Hepatocyte (in vitro differentiated cells): Measurements from ENCODE around the gene BAZ2B. TPM values are rescaled to one million over a fixed set of nuclear protein-coding genes. Genes with fewer than 3 reads are reported as not detected.

Experiments
- DNase-seq: peaks from one replicate; pipeline ENCODE4 v3.0.0-alpha.2; 2016; ENCODE audit warnings: low spot score
- H2AFZ ChIP-seq: fragments of 200-600 bp; sonication (generic); 2 replicates; pipeline ENCODE4 v1.6.0; 2016; ENCODE audit warnings: antibody characterized with exemption, mild to moderate bottlenecking
- H3K27ac ChIP-seq: fragments of 200-600 bp; sonication (generic); 2 replicates; pipeline ENCODE4 v1.5.1; 2016; ENCODE audit warnings: mild to moderate bottlenecking
- H3K27me3 ChIP-seq: fragments of 200-600 bp; sonication (generic); 2 replicates; pipeline ENCODE4 v1.6.1; 2016
- H3K36me3 ChIP-seq: fragments of 200-600 bp; sonication (generic); replicated peaks from 2 replicates; pipeline ENCODE4 v1.5.1; 2016; ENCODE audit warnings: low read depth; ENCODE audit not compliant: insufficient read depth
- H3K4me1 ChIP-seq: fragments of 200-600 bp; sonication (generic); 2 replicates; pipeline ENCODE4 v1.5.1; 2016; ENCODE audit warnings: mild to moderate bottlenecking, moderate library complexity; ENCODE audit not compliant: insufficient read depth
- H3K4me2 ChIP-seq: fragments of 200-600 bp; sonication (generic); 2 replicates; pipeline ENCODE4 v1.6.0; 2016
- H3K4me3 ChIP-seq: fragments of 200-600 bp; sonication (generic); 2 replicates; pipeline ENCODE4 v1.5.1; 2016; ENCODE audit warnings: mild to moderate bottlenecking
- H3K79me2 ChIP-seq: fragments of 200-600 bp; sonication (generic); 2 replicates; pipeline ENCODE4 v1.6.0; 2017; ENCODE audit warnings: mild to moderate bottlenecking
- H3K9me2 ChIP-seq: fragments of 200-600 bp; sonication (generic); replicated peaks from 2 replicates; pipeline ENCODE4 v1.6.0; 2017; ENCODE audit warnings: mild to moderate bottlenecking; ENCODE audit not compliant: insufficient read depth
- H3K9me3 ChIP-seq: fragments of 200-600 bp; sonication (generic); 2 replicates; pipeline ENCODE4 v1.5.1; 2016; ENCODE audit warnings: low read depth, mild to moderate bottlenecking
- H4K20me1 ChIP-seq: fragments of 200-600 bp; sonication (generic); 2 replicates; pipeline ENCODE4 v1.6.0; 2016; ENCODE audit warnings: mild to moderate bottlenecking; ENCODE audit not compliant: insufficient read depth, poor library complexity, severe bottlenecking
- CTCF ChIP-seq: fragments of 200-600 bp; sonication (generic); IDR thresholded peaks from 2 replicates; pipeline ENCODE4 v1.5.1; 2016; ENCODE audit warnings: antibody characterized with exemption, mild to moderate bottlenecking; ENCODE audit not compliant: poor library complexity
- EZH2 ChIP-seq: fragments of 200-600 bp; sonication (generic); IDR thresholded peaks from 2 replicates; pipeline ENCODE4 v1.6.1; 2016; ENCODE audit warnings: antibody characterized with exemption, mild to moderate bottlenecking, borderline replicate concordance
- EZH2phosphoT487 ChIP-seq: fragments of 200-600 bp; sonication (generic); IDR thresholded peaks from one replicate; pipeline ENCODE4 v1.6.1; 2018; ENCODE audit warnings: antibody characterized with exemption, mild to moderate bottlenecking, low read depth, moderate library complexity; ENCODE audit not compliant: unreplicated experiment, severe bottlenecking
- WGBS: methylation state at CpG from one replicate; pipeline ENCODE4 v1.1.6; 2016; ENCODE audit warnings: low lambda C conversion rate; ENCODE audit errors: missing lambda C conversion rate; 5-methylcytosine and 5-hydroxymethylcytosine counted together
- polyA plus RNA-seq: library from polyadenylated mRNA; unstranded; fragments of >200 nt; fragmentation: Nextera tagmentation; extraction: Ambion mirVana; gene quantifications from 2 replicates; pipeline ENCODE4 v1.2.1, GENCODE V29; 2016
- total RNA-seq: library from RNA; depleted of rRNA; stranded (reverse); fragments of >200 nt; gene quantifications from 2 replicates; pipeline ENCODE4 v1.2.3, GENCODE V29; 2014

Gene BAZ2B
- total and polyA plus RNA-seq, 2 experiments from 2014 or later, result 40.7 to 83.3 TPM

- Histone ChIP-seq H3K27ac (no peak overlapping the region), H3K36me3 (no peaks in the 10 kb centered on the region), H3K9me2 (no peaks in the 10 kb centered on the region), H3K79me2 (peaks cover 97% of the 10 kb centered on the region), H2AFZ (no peak overlapping the region), H4K20me1 (peaks cover 12% of the 10 kb centered on the region), H3K4me2 (no peak overlapping the region), H3K27me3 (no peaks in the 10 kb centered on the region), H3K4me3 (no peak overlapping the region), H3K4me1 (no peaks in the 10 kb centered on the region), H3K9me3 (no peaks in the 10 kb centered on the region)
- no peak for DNase-seq
- no peak for TF ChIP-seq CTCF
- TF ChIP-seq EZH2, result no peak
- no peak for TF ChIP-seq EZH2phosphoT487
- 84% methylated on average over 4 of the region's 4 CpGs for WGBS
Measured at GRCh38 chr2:159573294-159573693, 43.1 kb downstream of the BAZ2B start.

- TF ChIP-seq EZH2phosphoT487, result no peak
- no peak for TF ChIP-seq EZH2
- no peak for TF ChIP-seq CTCF
- Histone ChIP-seq H3K9me3 (no peaks in the 10 kb centered on the region), H3K36me3 (no peaks in the 10 kb centered on the region), H3K4me3 (no peak overlapping the region), H3K79me2 (peaks cover 97% of the 10 kb centered on the region), H3K9me2 (no peaks in the 10 kb centered on the region), H3K4me2 (no peak overlapping the region), H3K27me3 (no peaks in the 10 kb centered on the region), H3K4me1 (no peaks in the 10 kb centered on the region), H3K27ac (no peak overlapping the region), H2AFZ (no peak overlapping the region), H4K20me1 (peaks cover 10% of the 10 kb centered on the region)
- no peak for DNase-seq
Measured at GRCh38 chr2:159572459-159572858, 43.9 kb downstream of the BAZ2B start.

- WGBS, result 71% methylated on average over 3 of the region's 3 CpGs
- Histone ChIP-seq H4K20me1 (peaks cover 4% of the 10 kb centered on the region), H3K79me2 (peaks cover 94% of the 10 kb centered on the region)
Measured at GRCh38 chr2:159571540-159572260, 44.6 kb downstream of the BAZ2B start.

More at GRCh38 chr2:159571540-159572260, 44.6 kb downstream of the BAZ2B start:
- H3K27ac ChIP-seq, result no peak overlapping the region
- no peak overlapping the region for H3K4me2 ChIP-seq
- no peaks in the 10 kb centered on the region for H3K36me3 ChIP-seq
- TF ChIP-seq EZH2, result no peak
- no peak for TF ChIP-seq EZH2phosphoT487
- TF ChIP-seq CTCF, result no peak
- DNase-seq, result no peak
- H3K9me2 ChIP-seq, result no peaks in the 10 kb centered on the region
- no peak overlapping the region for H3K4me3 ChIP-seq
- no peaks in the 10 kb centered on the region for H3K9me3 ChIP-seq
- no peaks in the 10 kb centered on the region for H3K4me1 ChIP-seq
- no peaks in the 10 kb centered on the region for H3K27me3 ChIP-seq
- H2AFZ ChIP-seq, result no peak overlapping the region
